Keratinocyte (primary cell): ENCODE measurements around the gene USP44. TPM values are rescaled to one million over a fixed set of nuclear protein-coding genes. Genes with fewer than 3 reads are reported as not detected.

Source experiments
- DNase-seq: peaks from one replicate; pipeline ENCODE4 v3.0.0-alpha.2; 2011; ENCODE audit warnings: low read depth, missing footprints, low spot score
- FAIRE-seq: peaks from 2 replicates; lab custom pipeline; 2011; peaks lifted over from hg19 to GRCh38; lab: Jason Lieb, UNC
- H2AFZ ChIP-seq: 2 replicates; pipeline ENCODE4 v1.6.0; 2012; ENCODE audit warnings: low read length, control low read depth, inconsistent platforms; ENCODE audit not compliant: control insufficient read depth
- H3K27ac ChIP-seq: 2 replicates; pipeline ENCODE4 v1.5.1; 2011; ENCODE audit warnings: low read length; ENCODE audit not compliant: control insufficient read depth, insufficient read depth
- H3K27me3 ChIP-seq: 3 replicates; pipeline ENCODE4 v1.6.0; 2011; ENCODE audit warnings: low read length; ENCODE audit not compliant: control insufficient read depth, insufficient read depth; ENCODE audit errors: extremely low read depth
- H3K36me3 ChIP-seq, 2 experiments: 2 replicates in 1 of 2; 3 replicates in 1 of 2; pipeline ENCODE4 v1.5.1; 2011; ENCODE audit warnings: low read length in 2 of 2, mild to moderate bottlenecking in 1 of 2; ENCODE audit not compliant: control insufficient read depth in 2 of 2, insufficient read depth in 2 of 2; ENCODE audit errors: extremely low read depth in 1 of 2
- H3K4me1 ChIP-seq: 3 replicates; pipeline ENCODE4 v1.5.1; 2011; ENCODE audit warnings: low read length; ENCODE audit not compliant: control insufficient read depth, insufficient read depth; ENCODE audit errors: extremely low read depth
- H3K4me2 ChIP-seq: 3 replicates; pipeline ENCODE4 v1.6.0; 2011; ENCODE audit warnings: low read depth, low read length; ENCODE audit not compliant: control insufficient read depth, insufficient read depth; ENCODE audit errors: extremely low read depth
- H3K4me3 ChIP-seq, 3 experiments: fragments of 200-600 bp in 1 of 3; sonication (generic) in 1 of 3; 2 replicates in 2 of 3; 3 replicates in 1 of 3; pipeline ENCODE4 v1.5.1; 2011 to 2016; ENCODE audit warnings: low read length in 3 of 3, mild to moderate bottlenecking in 3 of 3, control low read depth in 2 of 3, inconsistent platforms in 1 of 3, low read depth in 1 of 3, mixed read lengths in 1 of 3, mixed run types in 1 of 3, moderate library complexity in 1 of 3; ENCODE audit not compliant: control insufficient read depth in 2 of 3, insufficient read depth in 2 of 3; ENCODE audit errors: extremely low read depth in 1 of 3
- H3K79me2 ChIP-seq: 2 replicates; pipeline ENCODE4 v1.6.0; 2012; ENCODE audit warnings: low read length; ENCODE audit not compliant: control insufficient read depth, insufficient read depth
- H3K9ac ChIP-seq: 3 replicates; pipeline ENCODE4 v1.6.0; 2011; ENCODE audit warnings: low read length; ENCODE audit not compliant: control insufficient read depth, insufficient read depth; ENCODE audit errors: extremely low read depth
- H3K9me1 ChIP-seq: 3 replicates; pipeline ENCODE4 v1.6.0; 2011; ENCODE audit warnings: low read length; ENCODE audit not compliant: control insufficient read depth, insufficient read depth; ENCODE audit errors: extremely low read depth
- H3K9me3 ChIP-seq: 2 replicates; pipeline ENCODE4 v1.5.1; 2012; ENCODE audit warnings: low read depth, low read length; ENCODE audit not compliant: control insufficient read depth
- H4K20me1 ChIP-seq: 3 replicates; pipeline ENCODE4 v1.6.0; 2011; ENCODE audit warnings: low read length; ENCODE audit not compliant: control insufficient read depth, insufficient read depth; ENCODE audit errors: extremely low read depth
- CTCF ChIP-seq, 3 experiments: IDR thresholded peaks in 1 of 3; conservative IDR thresholded peaks in 1 of 3; optimal IDR thresholded peaks in 1 of 3; 2 replicates in 2 of 3; 3 replicates in 1 of 3; pipeline versions ENCODE3 to v1.5.1; 2011; ENCODE audit warnings: low read length in 3 of 3, mild to moderate bottlenecking in 3 of 3, moderate library complexity in 2 of 3, control low read depth in 1 of 3, inconsistent platforms in 1 of 3; ENCODE audit not compliant: insufficient read depth in 2 of 3; ENCODE audit errors: extremely low read depth in 1 of 3
- EZH2 ChIP-seq: IDR thresholded peaks from one replicate; pipeline ENCODE4 v1.6.1; 2012; ENCODE audit warnings: inconsistent platforms, mild to moderate bottlenecking, low read length, moderate library complexity
- dilution Hi-C: fragments of 300-500 bp; cut with MboI; formaldehyde crosslinking; loops from one replicate; pipeline ENCODE4 v1.7.0; 2020; ENCODE audit warnings: low sequenced_read_pairs; ENCODE audit not compliant: extremely low pct_ligation_motif_present
- polyA plus RNA-seq, 5 experiments: library from polyadenylated mRNA; depleted of rRNA in 3 of 5; stranded (reverse) in 3 of 5; stranded (forward) in 1 of 5; unstranded in 1 of 5; fragments of >200 nt; gene quantifications; 1 replicate in 1 of 5; 2 replicates in 3 of 5; 3 replicates in 1 of 5; pipeline versions ENCODE4 v1.2.1 to v1.2.3, GENCODE V29; 2011 to 2012; ENCODE audit warnings: missing spikeins in 2 of 5, low read depth in 1 of 5, low replicate concordance in 1 of 5

The USP44 gene
- polyA plus RNA-seq, 1 donor (not counting 4 experiments of a cell fraction or from before 2014, with no cell fraction given), result 0.18 TPM

GRCh38 chr12:95545731-95546490 lies 5.4 kb downstream of the USP44 start:
- Histone ChIP-seq H3K9me3 (peaks cover 6% of the 10 kb centered on the region), H3K4me3 (no peak overlapping the region), H4K20me1 (no peaks in the 10 kb centered on the region), H3K9me1 (no peaks in the 10 kb centered on the region), H3K4me1 (peaks cover 5% of the 10 kb centered on the region), H3K9ac (no peak overlapping the region), H3K4me2 (no peak overlapping the region), H3K36me3 (no peaks in the 10 kb centered on the region), H3K79me2 (no peaks in the 10 kb centered on the region), H3K27me3 (peaks cover 30% of the 10 kb centered on the region), H3K27ac (no peak overlapping the region), H2AFZ (no peak overlapping the region)
- dilution Hi-C loops, result no loop called here
- no peak for TF ChIP-seq CTCF (optimal IDR thresholded peaks at IDR 0.05 in 1 of 3, IDR thresholded peaks at IDR 0.05 in 1 of 3, conservative IDR thresholded peaks at IDR 0.05 in 1 of 3; ENCODE audit: extremely low read depth in 1 of 3, insufficient read depth in 2 of 3, low read length in 3 of 3)
- FAIRE-seq (no peak), DNase-seq (no peak)

DNA sequence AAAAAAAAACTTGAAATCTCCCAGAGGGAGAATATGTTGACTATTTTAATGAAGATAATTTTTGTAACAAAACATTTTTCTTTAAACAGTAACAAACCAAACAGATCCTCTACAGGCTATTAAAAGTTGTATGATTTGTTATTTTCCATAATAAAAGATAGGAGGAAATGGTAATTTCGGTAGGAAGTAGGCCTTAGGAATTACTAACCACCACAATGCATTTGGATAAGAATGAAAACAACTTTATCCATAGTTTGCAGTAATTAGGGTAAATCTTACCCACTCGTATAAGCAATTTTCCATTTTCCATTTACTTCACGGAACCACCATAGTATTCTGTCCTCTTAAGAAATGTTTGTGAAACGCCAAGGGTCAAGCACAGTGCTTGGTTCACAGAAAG lies 6.0 kb downstream of the USP44 start:
- Histone ChIP-seq H3K9ac (no peak overlapping the region), H3K9me3 (peaks cover 6% of the 10 kb centered on the region), H2AFZ (no peak overlapping the region), H3K4me1 (peaks cover 5% of the 10 kb centered on the region), H3K36me3 (no peaks in the 10 kb centered on the region), H3K79me2 (no peaks in the 10 kb centered on the region), H3K27me3 (peaks cover 30% of the 10 kb centered on the region), H3K9me1 (no peaks in the 10 kb centered on the region), H3K4me2 (no peak overlapping the region), H4K20me1 (no peaks in the 10 kb centered on the region), H3K27ac (no peak overlapping the region), H3K4me3 (no peak overlapping the region)
- TF ChIP-seq EZH2, result no peak
- dilution Hi-C loops, result no loop called here
- DNase-seq, result no peak
- FAIRE-seq, result no peak

- Histone ChIP-seq H3K27ac (no peak overlapping the region), H3K9me1 (no peaks in the 10 kb centered on the region), H4K20me1 (no peaks in the 10 kb centered on the region), H3K79me2 (no peaks in the 10 kb centered on the region), H3K9me3 (peaks cover 6% of the 10 kb centered on the region), H3K9ac (no peak overlapping the region), H3K4me2 (no peak overlapping the region), H3K4me1 (peaks cover 5% of the 10 kb centered on the region), H2AFZ (no peak overlapping the region), H3K36me3 (no peaks in the 10 kb centered on the region), H3K27me3 (peaks cover 27% of the 10 kb centered on the region), H3K4me3 (no peak overlapping the region)
- TF ChIP-seq EZH2 (no peak), CTCF (optimal IDR thresholded peaks at IDR 0.05 in 1 of 3, IDR thresholded peaks at IDR 0.05 in 1 of 3, conservative IDR thresholded peaks at IDR 0.05 in 1 of 3; ENCODE audit: extremely low read depth in 1 of 3, insufficient read depth in 2 of 3, low read length in 3 of 3) (no peak)
- DNase-seq (no peak), FAIRE-seq (no peak)
- dilution Hi-C loops, result no loop called here
Measured at GRCh38 chr12:95544756-95545155, 6.5 kb downstream of the USP44 start.
